Measurements from ENCODE around the gene PFDN6. TPM values are rescaled to one million over a fixed set of nuclear protein-coding genes. Genes with fewer than 3 reads are reported as not detected.

Gene PFDN6
- total and polyA plus RNA-seq, 2 experiments from 2014 or later, result 56.1 to 62.2 TPM

- Mint-ChIP-seq H3K36me3 (ENCODE audit: low read depth) (peaks cover 71% of the 10 kb centered on the region), H3K4me1 (peaks cover 19% of the 10 kb centered on the region), H3K27me3 (ENCODE audit: insufficient read depth, low read depth, poor library complexity) (peaks cover 12% of the 10 kb centered on the region), H3K9me3 (no peaks in the 10 kb centered on the region), H3K4me3 (no peak overlapping the region), H3K27ac (no peak overlapping the region)
- H3K4me2 ChIP-seq, result no peak overlapping the region
- TF ChIP-seq CREB1 (CRISPR knock-in tag; IDR thresholded peaks at IDR 0.05; ENCODE audit: low read depth), result no peak
- TF ChIP-seq ZNF331 (CRISPR knock-in tag; IDR thresholded peaks at IDR 0.05; ENCODE audit: low read depth), result no peak
- TF ChIP-seq NANOG (IDR thresholded peaks at IDR 0.05; ENCODE audit: borderline replicate concordance), result no peak
- no peak for TF ChIP-seq EZH2 (IDR thresholded peaks at IDR 0.05; ENCODE audit: low read depth, unreplicated experiment)
- TF ChIP-seq ETS1 (IDR thresholded peaks at IDR 0.05), result no peak
- TF ChIP-seq STAT1 (IDR thresholded peaks at IDR 0.05; ENCODE audit: unreplicated experiment), result no peak
- TF ChIP-seq REST (IDR thresholded peaks at IDR 0.05; ENCODE audit: unreplicated experiment), result no peak
- no peak for TF ChIP-seq CTCF (conservative IDR thresholded peaks at IDR 0.05; ENCODE audit: low read depth in 2 of 2)
- TF ChIP-seq JUNB (IDR thresholded peaks at IDR 0.05; ENCODE audit: unreplicated experiment), result no peak
- TF ChIP-seq POLR2AphosphoS5 (IDR thresholded peaks at IDR 0.05; ENCODE audit: low read depth), result no peak
- no peak for TF ChIP-seq ZNF114 (CRISPR knock-in tag; IDR thresholded peaks at IDR 0.05)
- no peak for TF ChIP-seq ZNF462 (CRISPR knock-in tag; IDR thresholded peaks at IDR 0.05)
- no peak for TF ChIP-seq EZH2phosphoT487 (IDR thresholded peaks at IDR 0.05; ENCODE audit: unreplicated experiment)
- no peak overlapping the region for H3K27ac ChIP-seq (ENCODE audit: low read depth)
- peaks cover 18% of the 10 kb centered on the region for H3K36me3 ChIP-seq (ENCODE audit: insufficient read depth)
- H4K20me1 ChIP-seq (replicated peaks; ENCODE audit: insufficient read depth), result peaks cover 20% of the 10 kb centered on the region
- no peaks in the 10 kb centered on the region for H3K27me3 ChIP-seq (ENCODE audit: insufficient read depth)
- no peak overlapping the region for H3K4me3 ChIP-seq
- H2AFZ ChIP-seq, result no peak overlapping the region
- peaks cover 38% of the 10 kb centered on the region for H3F3A ChIP-seq (replicated peaks; ENCODE audit: low read depth)
- H3K79me2 ChIP-seq (replicated peaks; ENCODE audit: insufficient read depth), result peaks cover 11% of the 10 kb centered on the region
- DNase-seq (ENCODE audit: low spot score), result no peak
- peaks cover 20% of the 10 kb centered on the region for H3K4me1 ChIP-seq (ENCODE audit: insufficient read depth)
- no peaks in the 10 kb centered on the region for H3K9me2 ChIP-seq (ENCODE audit: insufficient read depth)
- no peak for ATAC-seq
These were observed 8.9 kb upstream of the PFDN6 start for GRCh38 chr6:33280539-33280938.
